ENCODE data around the gene GJC3. TPM values are rescaled to one million over a fixed set of nuclear protein-coding genes. Genes with fewer than 3 reads are reported as not detected.

The GJC3 gene
- total RNA-seq, 1 experiment from 2014 or later, result 2.3 TPM

DNA sequence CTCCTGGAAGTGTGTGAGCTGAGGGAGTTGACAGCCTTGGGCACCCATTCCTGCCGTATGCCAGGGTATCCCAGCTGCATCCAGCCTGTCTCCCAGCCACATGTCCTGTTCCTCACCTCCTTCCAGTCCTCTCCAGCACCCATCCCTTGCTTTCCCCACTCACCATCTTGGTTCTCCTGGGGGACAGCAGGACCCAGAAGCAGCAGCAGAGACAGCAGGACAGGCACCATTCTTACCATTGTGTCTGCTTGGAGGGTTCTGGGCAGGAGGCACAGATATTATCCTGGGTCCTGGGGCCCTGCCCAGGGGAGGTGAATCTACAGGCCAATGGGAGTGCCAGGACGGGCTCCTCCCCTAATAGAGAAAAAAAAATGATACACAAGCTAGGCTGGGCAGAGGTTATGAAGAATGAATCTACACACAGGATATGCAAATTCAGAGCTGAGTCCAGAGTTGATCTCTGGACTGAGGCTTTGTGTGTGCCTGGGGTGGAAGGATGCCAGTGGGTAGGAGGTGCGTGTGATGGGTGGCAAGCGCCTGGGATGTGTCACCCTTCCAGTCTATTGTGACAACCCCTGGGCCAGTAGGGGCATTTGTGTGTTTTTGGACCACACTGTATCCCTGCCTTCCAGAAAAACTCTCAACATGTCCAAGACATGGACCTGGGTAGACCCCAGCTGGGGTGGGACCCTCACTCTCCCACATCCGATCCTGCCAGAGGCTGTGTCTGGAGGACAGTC lies 46.5 kb upstream of the GJC3 start, which contains the start of gene AZGP1:
Gene AZGP1, minus strand, starts transcription at position 250 of the 740 bp plus-strand sequence. Its CDS starts 11 bp downstream, at position 239.
- Mint-ChIP-seq H3K4me3 (no peak within 1 kb of the TSS), H3K36me3 (ENCODE audit: insufficient read depth in 1 of 3, low read depth in 3 of 3) (no peaks in the 10 kb centered on the region), H3K27me3 (ENCODE audit: low read depth) (peaks cover 3% of the 10 kb centered on the region; the same call in 1 of the 2 replicates), H3K4me1 (peaks cover 13 to 14% of the 10 kb centered on the region in 2 experiments), H3K27ac (peak within 1 kb of the TSS in 2 of 3 experiments; percentile 72 to 73; a peak in 3 of 7 replicates), H3K9me3 (no peaks in the 10 kb centered on the region)
- Histone ChIP-seq H3K27me3 (ENCODE audit: insufficient read depth, low read length) (no peaks in the 10 kb centered on the region), H3K18ac (ENCODE audit: insufficient read length, low read depth, low read length) (no peak within 1 kb of the TSS), H3K79me2 (ENCODE audit: insufficient read depth, low read length) (no peaks in the 10 kb centered on the region), H3K79me1 (ENCODE audit: insufficient read depth, low read depth, low read length, poor library complexity, severe bottlenecking) (no peaks in the 10 kb centered on the region), H2BK15ac (ENCODE audit: low read depth, low read length) (no peak within 1 kb of the TSS), H3K4ac (ENCODE audit: low read depth, low read length) (no peak within 1 kb of the TSS), H2BK5ac (ENCODE audit: insufficient read length, low read length) (no peak within 1 kb of the TSS), H4K8ac (replicated peaks; ENCODE audit: insufficient read length, low read depth, low read length) (no peak within 1 kb of the TSS), H2AFZ (ENCODE audit: low read length) (no peak within 1 kb of the TSS), H3T11ph (ENCODE audit: low read length) (no peak within 1 kb of the TSS), H2BK20ac (ENCODE audit: low read depth, low read length, poor library complexity, severe bottlenecking) (no peak within 1 kb of the TSS), H3K14ac (ENCODE audit: insufficient read depth, low read length) (no peak within 1 kb of the TSS), H4K5ac (ENCODE audit: insufficient read length, low read depth, low read length) (no peak within 1 kb of the TSS), H4K91ac (ENCODE audit: insufficient read length, low read depth, low read length) (no peak within 1 kb of the TSS), H3K9ac (ENCODE audit: extremely low read depth, insufficient read length, low read length) (no peak within 1 kb of the TSS), H4K20me1 (ENCODE audit: control insufficient read depth, insufficient read depth, insufficient read length) (no peaks in the 10 kb centered on the region), H3K56ac (ENCODE audit: insufficient read length, low read depth, low read length) (no peak within 1 kb of the TSS), H2AK5ac (ENCODE audit: insufficient read length, low read length) (no peak within 1 kb of the TSS), H2BK120ac (ENCODE audit: low read depth, low read length, poor library complexity, severe bottlenecking) (no peak within 1 kb of the TSS), H3K23me2 (ENCODE audit: insufficient read length, low read depth, low read length, poor library complexity, severe bottlenecking) (peaks cover 4% of the 10 kb centered on the region), H2BK12ac (ENCODE audit: insufficient read length, low read depth, low read length) (no peak within 1 kb of the TSS), H3K4me1 (ENCODE audit: insufficient read depth, low read length) (no peaks in the 10 kb centered on the region), H3K23ac (ENCODE audit: insufficient read length, low read depth, low read length) (no peak within 1 kb of the TSS), H3K4me2 (ENCODE audit: insufficient read depth, insufficient read length, low read length) (no peak within 1 kb of the TSS), H3K9me3 (ENCODE audit: control insufficient read depth, low read depth, low read length) (no peaks in the 10 kb centered on the region), H3K27ac (ENCODE audit: insufficient read length, low read depth, low read length) (no peak within 1 kb of the TSS)
- TF ChIP-seq, protein P1, sequence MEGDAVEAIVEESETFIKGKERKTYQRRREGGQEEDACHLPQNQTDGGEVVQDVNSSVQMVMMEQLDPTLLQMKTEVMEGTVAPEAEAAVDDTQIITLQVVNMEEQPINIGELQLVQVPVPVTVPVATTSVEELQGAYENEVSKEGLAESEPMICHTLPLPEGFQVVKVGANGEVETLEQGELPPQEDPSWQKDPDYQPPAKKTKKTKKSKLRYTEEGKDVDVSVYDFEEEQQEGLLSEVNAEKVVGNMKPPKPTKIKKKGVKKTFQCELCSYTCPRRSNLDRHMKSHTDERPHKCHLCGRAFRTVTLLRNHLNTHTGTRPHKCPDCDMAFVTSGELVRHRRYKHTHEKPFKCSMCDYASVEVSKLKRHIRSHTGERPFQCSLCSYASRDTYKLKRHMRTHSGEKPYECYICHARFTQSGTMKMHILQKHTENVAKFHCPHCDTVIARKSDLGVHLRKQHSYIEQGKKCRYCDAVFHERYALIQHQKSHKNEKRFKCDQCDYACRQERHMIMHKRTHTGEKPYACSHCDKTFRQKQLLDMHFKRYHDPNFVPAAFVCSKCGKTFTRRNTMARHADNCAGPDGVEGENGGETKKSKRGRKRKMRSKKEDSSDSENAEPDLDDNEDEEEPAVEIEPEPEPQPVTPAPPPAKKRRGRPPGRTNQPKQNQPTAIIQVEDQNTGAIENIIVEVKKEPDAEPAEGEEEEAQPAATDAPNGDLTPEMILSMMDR (conservative IDR thresholded peaks at IDR 0.05), result no peak
- no CpG with 5 or more reads among the region's 5 CpGs for WGBS (ENCODE audit: extremely low coverage, insufficient read length, low lambda C conversion rate)
- no peak for DNase-seq
